ENCODE measurements around the gene GATD1.
A peak's percentile ranks its signal among the peaks of the same experiment; 100 is the strongest.

The GATD1 gene

GRCh38 chr11:725624-726202 lies 51.6 kb downstream of the GATD1 start:
- DNase-seq, result no peak

GRCh38 chr11:724778-725386 lies 52.4 kb downstream of the GATD1 start:
- DNase-seq, result no peak

GRCh38 chr11:724049-724777 lies 53.1 kb downstream of the GATD1 start:
- no peak for DNase-seq

- DNase-seq, result peak; percentile 51
Measured at GRCh38 chr11:723120-723883, 54.0 kb downstream of the GATD1 start.

- no peak for DNase-seq
Measured at GRCh38 chr11:722346-722811, 54.9 kb downstream of the GATD1 start.

GRCh38 chr11:721741-722345 lies 55.4 kb downstream of the GATD1 start:
- peak; percentile 33 for DNase-seq

- no peak for DNase-seq
Measured at GRCh38 chr11:721247-721740, 56.0 kb downstream of the GATD1 start.

GRCh38 chr11:720642-721246 lies 56.5 kb downstream of the GATD1 start:
- DNase-seq, result peak; percentile 28

- no peak for DNase-seq
Measured at GRCh38 chr11:720017-720641, 57.2 kb downstream of the GATD1 start.

- no peak for DNase-seq
Measured at GRCh38 chr11:719214-720016, 57.9 kb downstream of the GATD1 start.
